Endothelial cell of umbilical vein (primary cell): Measurements from ENCODE around the gene MAL.

ENCODE experiments used
- CTCF ChIP-seq, 2 donors: IDR thresholded peaks; 1 replicate in 1 of 2; 2 replicates in 1 of 2; pipeline ENCODE4 v1.5.1; 2011; ENCODE audit warnings: low read length in 2 of 2, mild to moderate bottlenecking in 2 of 2, moderate library complexity in 2 of 2, control low read depth in 1 of 2, inconsistent platforms in 1 of 2, low read depth in 1 of 2; ENCODE audit not compliant: insufficient read depth in 1 of 2; ENCODE audit errors: extremely low read depth in 1 of 2
- EZH2 ChIP-seq: IDR thresholded peaks from 2 replicates; pipeline ENCODE4 v1.6.1; 2012; ENCODE audit warnings: borderline replicate concordance, low read depth, mild to moderate bottlenecking, moderate library complexity, low read length, inconsistent platforms; ENCODE audit not compliant: severe bottlenecking
- GATA2 ChIP-seq: IDR thresholded peaks from 2 replicates; pipeline ENCODE4 v1.7.0; 2011; ENCODE audit warnings: low read depth, mild to moderate bottlenecking, moderate library complexity, mixed read lengths, low read length; ENCODE audit not compliant: insufficient read length, insufficient read depth
- JUN ChIP-seq: IDR thresholded peaks from 2 replicates; pipeline ENCODE4 v1.6.1; 2011; ENCODE audit warnings: borderline replicate concordance, low read depth; ENCODE audit not compliant: insufficient read length, insufficient read depth
- POLR2A ChIP-seq: IDR thresholded peaks from 2 replicates; pipeline ENCODE4 v1.6.1; 2012; ENCODE audit warnings: low read depth, mild to moderate bottlenecking, control low read depth, low read length
- POLR2AphosphoS5 ChIP-seq: IDR thresholded peaks from 2 replicates; pipeline ENCODE4 v1.6.1; 2012; ENCODE audit warnings: low read depth, mild to moderate bottlenecking, control low read depth, low read length, moderate library complexity; ENCODE audit not compliant: insufficient read depth

- no peak for TF ChIP-seq POLR2A
- no peak for TF ChIP-seq CTCF (IDR thresholded peaks at IDR 0.05; ENCODE audit: extremely low read depth in 1 of 2, insufficient read depth in 1 of 2, low read depth in 1 of 2, low read length in 2 of 2)
- TF ChIP-seq EZH2: no peak
- no peak for TF ChIP-seq POLR2AphosphoS5
- no peak for TF ChIP-seq GATA2
- no peak for TF ChIP-seq JUN
These were observed 9.3 kb downstream of the MAL start for GRCh38 chr2:95034818-95035217.
